ENCODE results near the gene CCL16.
"Not testable (repeated sequence)": the region's sequence is repeated elsewhere in the genome, so short reads cannot be mapped to it uniquely, and the experiment has no call there.

The CCL16 gene

DNA sequence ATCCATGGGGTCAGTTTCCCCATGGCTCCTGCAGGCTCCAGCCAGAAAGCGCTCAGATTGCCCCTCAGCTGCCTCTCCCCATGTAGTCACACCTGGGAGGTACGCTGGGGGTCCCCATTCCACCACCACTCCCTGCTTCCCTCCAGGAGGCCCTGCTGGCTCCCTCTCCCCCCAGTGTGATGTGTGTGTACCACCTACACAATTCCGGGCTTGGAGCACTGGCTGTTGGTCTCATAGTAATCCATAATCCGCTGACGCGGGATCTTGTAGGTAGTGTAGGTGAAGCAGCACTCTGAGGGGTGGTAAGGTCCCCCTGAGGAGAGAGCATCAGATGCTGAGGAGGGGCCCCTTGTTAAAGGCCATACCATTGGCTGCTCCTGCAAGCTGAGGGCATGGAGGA lies 2.8 kb upstream of the CCL16 start:
- no peak for DNase-seq (ENCODE audit: low read depth)

DNA sequence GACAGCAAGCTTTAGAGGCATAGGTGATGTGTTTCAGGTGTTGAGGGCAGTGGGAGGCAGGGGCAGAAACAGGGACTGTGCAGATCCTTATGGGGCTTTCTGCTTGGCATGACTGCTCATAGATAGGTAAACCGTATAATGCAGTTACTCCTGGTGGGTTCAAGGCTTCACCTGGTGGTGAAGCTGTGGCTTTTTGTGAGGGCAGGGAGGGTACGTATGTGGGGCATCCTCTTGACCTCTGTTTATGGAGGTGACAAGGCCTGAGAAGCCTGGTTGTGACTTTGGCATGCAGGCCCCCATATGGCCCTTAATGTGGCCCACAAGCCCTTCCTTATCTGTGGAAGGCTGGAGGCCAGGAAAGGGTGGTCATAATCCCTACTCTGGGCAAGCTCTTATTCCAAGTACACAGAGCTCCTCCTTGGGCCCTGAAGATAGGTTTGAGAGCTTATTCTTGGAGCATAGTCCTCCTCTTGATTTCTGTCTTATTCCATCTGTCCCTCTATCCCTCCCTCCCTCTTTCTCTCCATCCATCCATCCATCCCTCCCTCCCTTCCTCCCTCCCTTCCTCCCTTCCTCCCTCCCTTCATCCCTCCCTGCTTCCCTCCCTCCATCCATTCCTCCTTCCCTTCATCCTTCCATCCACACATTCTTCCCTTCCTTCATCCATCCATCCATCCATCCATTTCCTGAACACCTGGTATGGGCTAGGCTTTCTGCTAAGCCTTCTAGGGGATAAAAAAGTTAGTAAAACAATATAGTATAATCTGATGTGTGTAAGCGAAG lies 1.3 kb upstream of the CCL16 start:
- DNase-seq (ENCODE audit: low read depth) = no peak

DNA sequence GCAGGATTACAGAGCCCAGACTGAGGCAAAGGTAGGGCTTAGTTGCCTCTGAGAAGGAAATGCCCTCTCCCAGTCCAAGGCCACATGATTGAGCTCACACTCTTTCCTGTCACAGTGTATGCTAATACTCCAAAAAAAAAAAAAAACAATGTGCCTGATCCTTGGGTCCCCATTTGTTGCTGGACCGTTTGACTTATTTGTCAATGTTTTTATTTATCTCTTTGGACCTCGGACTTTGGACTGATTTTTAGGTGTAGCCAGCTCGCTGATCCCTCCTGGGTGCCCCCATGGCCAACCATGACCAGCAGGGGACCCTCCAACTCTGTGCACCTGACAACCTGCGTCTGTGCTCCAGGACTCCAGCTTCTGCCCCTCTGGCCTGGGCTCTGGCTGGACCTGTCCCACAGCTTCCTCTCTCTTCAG lies 622 bp upstream of the CCL16 start:
- no peak for DNase-seq (ENCODE audit: low read depth)

DNA sequence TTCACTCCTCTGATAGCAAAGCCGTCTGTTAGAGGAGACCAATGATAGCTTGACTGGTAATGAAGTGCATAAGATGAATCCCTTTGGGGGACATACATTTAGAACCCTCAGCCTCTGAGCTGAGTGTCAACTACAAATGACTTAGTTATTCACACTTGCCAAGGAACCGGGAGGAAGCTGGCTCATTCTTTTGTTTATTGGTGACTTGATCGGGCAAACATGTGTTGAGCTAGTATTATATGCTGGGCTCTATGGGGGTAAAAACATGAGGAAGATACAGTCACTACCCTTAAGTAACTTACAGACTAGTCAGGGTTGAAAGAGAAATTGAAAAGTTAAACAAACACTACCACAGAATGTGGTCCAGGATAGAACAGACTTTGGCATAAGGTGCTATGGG lies 3.0 kb downstream of the CCL16 start:
- no peak for DNase-seq (ENCODE audit: low read depth)

DNA sequence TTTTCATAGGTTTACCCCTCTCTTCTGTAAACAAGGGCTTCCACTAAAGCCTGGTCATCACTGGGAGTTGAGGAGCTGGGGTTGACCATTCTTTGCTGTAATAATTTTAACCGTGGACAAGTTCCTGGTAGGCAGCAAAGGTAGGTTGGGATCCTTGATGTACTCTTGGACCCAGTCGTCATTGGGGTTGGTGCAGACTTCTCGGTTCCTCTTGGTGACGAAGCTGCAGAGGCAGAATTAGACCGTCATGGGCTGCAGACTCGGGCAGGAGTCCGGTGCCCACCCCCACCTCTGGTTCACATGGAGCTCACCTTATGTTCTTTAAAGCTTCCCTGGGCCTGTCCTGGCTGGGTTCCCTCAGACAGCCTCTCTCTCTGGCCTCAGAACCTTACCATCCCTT lies 3.8 kb downstream of the CCL16 start:
- no peak for DNase-seq (ENCODE audit: low read depth)

DNA sequence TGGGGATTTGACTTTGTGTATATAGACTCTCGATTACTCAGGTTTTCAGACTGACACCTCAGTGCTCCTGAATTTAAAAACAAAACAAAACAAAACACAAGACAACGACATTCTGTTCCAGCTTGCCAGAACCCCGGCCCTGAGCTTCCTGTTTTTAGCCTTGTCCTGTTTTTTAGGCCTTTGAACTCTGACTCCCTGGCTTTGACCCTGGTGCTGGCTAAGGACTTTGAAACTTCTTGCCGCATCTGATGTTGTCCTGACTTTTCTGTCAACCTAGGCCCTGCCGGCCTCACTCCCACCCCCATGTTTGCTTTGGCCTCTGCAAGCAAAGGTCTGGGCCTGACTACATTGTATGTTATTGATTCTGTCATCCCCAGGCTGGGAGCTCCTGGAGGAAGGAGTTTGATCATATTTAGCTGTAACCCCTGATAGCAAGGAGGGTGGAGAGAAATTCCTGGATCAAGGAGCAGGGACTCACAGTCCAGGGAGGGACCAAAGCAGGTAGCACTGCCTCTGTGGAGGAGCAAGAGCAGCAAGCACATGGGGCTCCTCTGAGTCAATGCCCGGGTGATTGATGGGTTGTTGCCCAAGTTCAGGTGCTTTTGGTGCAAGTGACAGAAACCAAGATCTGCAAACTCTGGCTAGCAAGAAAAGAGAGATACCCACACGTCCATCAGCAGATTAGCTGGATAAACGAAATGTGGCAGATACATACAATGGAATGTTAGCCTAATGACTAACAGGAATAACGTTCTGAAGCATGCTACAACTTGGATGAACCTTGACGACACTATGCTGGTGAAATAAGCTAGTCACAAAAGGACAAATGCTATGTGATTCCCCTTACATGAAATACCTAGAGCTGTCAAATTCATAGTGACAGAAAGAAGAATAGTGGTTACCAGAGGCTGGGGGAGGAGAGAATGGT lies 7.7 kb downstream of the CCL16 start:
- no peak for DNase-seq (ENCODE audit: low read depth)

DNA sequence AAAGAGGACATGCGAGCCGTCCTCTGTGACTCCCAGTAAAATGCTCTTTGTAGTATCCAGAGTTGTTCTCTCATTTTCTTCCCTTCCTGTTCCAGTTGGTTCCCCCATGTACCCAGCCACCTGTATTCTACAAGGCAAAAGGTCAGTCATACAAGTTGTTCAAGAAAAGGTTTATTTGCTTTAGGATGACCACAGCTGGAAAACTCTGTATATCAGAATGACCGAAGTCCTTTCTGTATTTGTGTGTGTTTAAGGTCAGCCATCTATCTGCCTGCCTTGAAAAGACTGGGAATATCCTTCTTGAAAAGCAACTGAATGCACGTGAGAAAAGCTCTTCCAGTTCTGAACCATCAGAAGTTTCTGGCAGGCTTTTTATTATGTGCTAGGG lies 8.4 kb downstream of the CCL16 start:
- no peak for DNase-seq (ENCODE audit: low read depth)

DNA sequence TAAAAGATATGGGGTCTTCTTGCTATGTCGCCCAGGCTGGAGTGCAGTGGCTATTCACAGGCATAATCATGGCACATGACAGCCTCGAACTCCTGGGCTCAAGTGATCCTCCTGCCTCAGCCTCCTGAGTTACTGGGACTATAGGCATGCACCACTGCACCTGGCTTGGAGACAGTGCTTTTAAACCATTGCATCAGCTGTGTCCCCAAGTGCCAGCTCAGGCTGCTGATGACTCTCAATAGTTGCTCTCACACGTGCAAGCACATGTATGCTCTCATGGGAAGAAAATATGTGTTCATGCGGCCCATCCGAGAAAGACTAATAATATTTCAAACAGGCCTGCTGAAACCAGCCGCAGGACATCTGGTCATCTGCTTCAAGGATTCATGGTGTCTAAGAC lies 8.8 kb downstream of the CCL16 start:
- DNase-seq (ENCODE audit: low read depth) = no peak

DNA sequence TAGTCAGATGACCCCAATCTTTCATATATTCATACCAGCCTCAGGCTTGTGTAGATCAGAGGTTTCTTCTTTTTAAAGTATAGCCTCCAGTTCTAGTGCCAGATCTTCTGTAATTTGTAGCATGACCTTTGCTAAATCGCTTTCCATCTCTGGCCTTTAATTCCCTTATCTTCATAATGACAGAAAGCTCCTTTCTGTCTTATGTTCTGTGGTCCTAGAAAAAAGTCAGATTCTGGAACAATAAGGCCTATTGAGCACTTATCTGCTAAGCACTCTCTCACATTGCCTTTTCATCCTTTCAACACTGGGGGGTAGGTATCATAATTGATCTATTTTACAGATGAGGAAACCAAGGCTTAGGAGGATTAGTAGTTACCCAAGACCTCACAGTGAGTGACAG lies 9.2 kb downstream of the CCL16 start:
- no peak for DNase-seq (ENCODE audit: low read depth)

DNA sequence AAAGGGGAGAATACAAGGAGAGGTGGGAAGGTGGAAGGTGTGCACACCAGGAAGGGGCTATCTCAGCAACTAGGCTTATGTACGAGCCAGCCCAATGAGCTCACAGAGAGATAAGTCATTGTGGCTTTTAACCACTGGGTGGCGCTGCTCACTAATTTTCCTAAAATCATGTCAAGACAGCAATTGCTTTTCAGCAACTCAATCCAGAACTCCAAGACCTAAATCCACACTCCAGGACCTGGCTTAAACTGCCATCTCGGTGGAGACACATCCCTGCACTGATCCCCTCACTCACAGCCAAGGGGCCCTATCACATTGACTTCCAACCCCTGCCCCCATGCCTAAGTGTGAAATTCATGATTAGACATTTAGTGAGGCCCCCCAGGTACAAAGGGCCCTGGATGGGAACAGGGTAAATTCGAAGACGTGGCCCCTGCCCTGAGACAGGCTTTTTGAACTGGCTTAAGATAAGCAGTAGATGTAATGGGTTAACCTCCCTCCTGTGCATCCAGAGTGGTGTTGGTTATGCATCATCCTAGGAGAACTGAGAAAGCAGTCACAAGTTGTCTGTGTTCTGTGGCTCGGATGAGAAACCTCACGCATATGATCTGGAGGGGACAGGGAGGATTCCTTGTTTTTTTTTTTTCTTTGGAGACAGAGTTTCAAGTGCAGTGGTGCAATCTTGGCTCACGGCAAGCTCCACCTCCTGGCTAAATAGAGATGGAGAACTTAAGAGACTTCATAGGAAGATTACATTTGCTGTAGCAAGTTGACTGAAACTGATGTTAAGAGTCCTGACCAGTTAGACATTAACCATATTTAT lies 11.5 kb downstream of the CCL16 start:
- DNase-seq (ENCODE audit: low read depth) = peak; percentile 37

DNA sequence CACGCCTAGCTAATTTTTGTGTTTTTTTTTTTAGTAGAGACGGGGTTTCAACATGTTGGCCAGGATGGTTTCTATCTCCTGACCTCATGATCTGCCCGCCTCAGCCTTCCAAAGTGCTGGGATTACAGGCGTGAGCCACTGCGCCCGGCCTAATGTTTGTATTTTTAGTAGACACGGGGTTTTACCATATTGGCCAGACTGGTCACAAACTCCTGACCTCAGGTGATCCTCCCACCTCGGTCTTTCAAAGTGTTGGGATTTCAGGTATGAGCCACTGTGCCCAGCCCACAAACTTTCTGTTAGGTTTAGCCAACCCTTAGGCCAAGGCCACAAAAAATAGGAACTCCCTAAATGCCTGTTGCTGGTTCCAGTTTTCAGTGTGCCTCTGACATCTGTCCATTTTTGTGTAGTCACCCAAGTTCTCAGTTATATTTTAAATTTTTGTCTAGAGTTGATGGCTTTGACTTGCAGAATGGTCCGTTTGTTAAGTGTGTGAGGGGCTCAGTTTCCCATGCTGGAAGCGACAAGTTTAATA lies 12.7 kb downstream of the CCL16 start:
- DNase-seq (ENCODE audit: low read depth) = no peak

DNA sequence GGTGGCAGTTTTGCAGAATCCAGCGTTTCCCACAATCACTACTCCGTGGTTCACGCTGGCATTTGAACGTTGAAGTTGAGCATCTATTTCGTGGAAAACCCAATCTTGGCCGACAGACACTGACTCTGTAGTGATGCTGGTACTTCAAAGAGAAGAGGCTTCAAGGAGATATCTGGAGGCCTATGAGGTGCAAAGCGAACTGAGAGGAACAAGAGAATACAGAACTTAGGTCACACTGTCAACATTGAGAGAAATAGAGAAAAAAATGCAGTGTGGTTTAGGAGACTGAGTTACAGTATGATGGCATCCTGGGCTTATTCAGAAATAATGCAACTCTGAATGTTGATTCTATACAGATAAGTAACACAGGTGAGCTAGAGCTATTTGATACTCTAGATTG lies 16.0 kb downstream of the CCL16 start:
- no peak for DNase-seq (ENCODE audit: low read depth)

DNA sequence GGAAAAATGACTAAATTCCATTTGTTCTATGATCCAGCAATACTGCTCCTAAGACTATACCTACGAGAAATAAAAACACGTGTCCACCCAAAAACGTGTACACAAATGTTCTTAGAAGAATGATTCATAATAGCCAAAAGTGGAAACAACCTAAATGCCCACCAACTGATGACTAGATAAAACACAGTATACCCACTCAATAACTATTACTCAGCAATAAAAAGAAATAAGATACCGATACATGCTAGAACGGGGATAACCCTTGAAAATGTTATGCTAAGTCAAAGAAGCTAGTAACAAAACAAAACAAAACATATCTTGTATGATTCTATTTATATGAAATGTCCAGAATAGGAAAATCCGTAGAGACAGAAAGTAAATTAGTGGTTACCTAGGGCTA lies 17.6 kb downstream of the CCL16 start:
- DNase-seq (ENCODE audit: low read depth) = no peak

DNA sequence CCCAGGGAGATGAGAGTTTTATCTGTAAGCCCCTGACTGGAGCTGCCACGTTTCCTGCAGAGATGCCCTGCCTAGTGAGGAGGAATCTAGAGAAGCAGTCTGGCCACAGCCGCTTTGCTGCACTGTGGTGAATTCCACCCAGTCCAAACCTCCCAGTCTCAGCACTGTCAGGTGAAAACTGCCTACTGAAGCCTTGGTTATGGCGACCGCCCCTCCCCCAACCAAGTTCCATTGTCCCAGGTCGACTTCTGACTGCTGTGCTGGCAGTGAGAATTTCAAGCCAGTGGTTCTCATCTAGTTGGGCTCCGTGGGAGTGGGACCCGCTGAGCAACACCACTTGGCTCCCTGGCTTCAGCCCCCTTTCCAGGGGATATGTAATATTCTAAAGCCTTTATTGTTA lies 27.6 kb downstream of the CCL16 start:
- DNase-seq (ENCODE audit: low read depth) = no peak

DNA sequence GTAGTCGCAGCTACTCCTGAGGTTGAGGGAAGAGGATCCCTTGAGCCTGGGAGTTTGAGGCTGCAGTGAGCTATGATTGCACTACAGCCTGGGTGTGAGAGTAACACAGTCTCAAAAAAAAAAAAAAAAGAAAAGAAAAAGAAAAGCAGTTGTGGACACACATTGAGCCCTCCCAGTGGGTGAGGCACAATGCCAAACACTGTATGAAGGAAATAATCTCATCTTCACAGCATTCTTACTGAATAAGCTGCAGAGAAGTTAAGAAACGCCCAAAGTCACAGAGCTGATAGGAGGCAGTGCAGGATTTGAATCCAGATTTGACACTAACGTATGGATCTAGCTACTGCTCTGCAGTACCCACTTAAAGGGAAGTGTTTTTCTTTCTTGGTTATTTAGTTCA lies 31.9 kb downstream of the CCL16 start:
- DNase-seq (ENCODE audit: low read depth) = no peak

DNA sequence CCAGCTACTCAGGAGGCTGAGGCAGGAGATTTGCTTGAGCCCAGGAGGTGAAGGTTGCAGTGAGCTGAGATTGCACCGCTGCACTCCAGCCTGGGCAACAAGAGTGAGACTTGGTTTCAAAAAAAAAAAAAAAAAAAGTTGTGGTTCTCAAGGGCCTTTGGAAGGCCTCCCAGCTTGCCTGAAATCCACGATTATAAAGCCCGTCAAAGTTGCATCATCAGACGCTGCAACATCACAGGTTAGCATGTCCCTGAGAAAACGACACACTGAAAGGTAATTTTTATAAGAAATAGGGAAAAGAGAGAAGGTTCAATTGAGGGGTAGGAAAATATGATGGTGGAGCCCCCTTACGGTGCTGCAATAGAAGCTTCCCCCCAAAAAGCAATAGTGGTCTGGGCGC lies 33.2 kb downstream of the CCL16 start:
- DNase-seq (ENCODE audit: low read depth) = no peak

DNA sequence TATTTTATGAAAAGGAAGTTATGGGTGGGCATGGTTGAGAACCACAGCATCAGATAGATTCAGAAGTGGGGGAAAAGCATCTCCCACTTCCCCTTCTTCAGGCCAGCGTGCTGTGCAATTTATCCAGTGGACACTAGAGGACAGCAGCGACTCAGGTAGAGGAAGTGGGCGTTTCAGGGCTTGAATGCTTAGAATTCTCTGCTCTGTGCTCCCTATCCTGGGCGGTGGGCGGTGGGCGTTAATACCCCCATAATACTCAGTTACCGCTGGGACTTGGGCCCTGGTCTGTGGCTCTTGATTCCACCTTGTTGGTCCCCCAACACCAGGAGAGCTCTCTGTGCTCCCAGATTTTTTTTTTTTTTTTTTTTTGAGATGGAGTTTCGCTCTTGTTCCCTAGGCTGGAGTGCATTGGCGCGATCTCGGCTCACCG lies 34.1 kb downstream of the CCL16 start:
- DNase-seq (ENCODE audit: low read depth) = peak; percentile 21

DNA sequence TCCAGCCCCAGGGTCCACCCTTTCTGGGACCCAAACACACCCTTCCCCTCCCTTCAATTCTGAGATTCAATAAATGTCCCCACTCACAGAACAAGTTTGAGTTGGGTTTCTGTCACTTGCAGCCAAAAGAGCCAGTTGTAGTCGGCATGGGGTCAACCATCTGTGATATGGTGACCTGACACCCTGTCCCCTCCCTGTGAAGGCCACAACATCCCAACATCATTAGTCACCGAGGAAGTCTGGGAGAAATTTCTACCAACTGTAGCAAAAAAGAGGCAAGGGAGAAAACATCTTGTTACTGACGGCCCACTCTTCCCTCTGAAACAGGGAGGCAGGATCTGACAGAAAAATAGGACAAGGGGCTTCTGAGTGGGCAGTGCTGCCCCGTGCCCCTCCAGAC lies 37.1 kb downstream of the CCL16 start:
- no peak for DNase-seq (ENCODE audit: low read depth)

DNA sequence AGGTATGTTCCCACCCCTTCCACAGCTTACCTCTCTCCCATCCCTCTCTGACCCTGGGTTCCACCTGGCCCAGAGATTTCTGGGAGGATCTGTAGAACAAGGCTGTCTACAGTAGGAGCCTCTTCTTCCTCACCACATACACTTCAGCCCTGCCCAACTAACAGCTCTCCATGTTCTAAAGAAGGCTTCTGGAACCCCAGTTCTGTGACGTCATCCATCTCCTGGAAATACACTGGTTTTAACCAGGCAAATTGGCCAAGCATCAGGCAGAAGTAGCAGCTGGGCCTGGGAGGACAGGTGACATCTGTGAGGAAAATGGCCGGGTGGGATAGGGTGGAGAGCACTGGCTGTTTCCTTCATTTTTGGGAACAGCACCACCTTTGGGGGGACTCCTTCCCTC lies 37.8 kb downstream of the CCL16 start, which contains the start of gene LYZL6:
LYZL6 (minus strand) TSS at position 177 of the 400 bp plus-strand sequence. CDS start 4,357 bp downstream, outside the sequence.
- no peak for DNase-seq (ENCODE audit: low read depth)

DNA sequence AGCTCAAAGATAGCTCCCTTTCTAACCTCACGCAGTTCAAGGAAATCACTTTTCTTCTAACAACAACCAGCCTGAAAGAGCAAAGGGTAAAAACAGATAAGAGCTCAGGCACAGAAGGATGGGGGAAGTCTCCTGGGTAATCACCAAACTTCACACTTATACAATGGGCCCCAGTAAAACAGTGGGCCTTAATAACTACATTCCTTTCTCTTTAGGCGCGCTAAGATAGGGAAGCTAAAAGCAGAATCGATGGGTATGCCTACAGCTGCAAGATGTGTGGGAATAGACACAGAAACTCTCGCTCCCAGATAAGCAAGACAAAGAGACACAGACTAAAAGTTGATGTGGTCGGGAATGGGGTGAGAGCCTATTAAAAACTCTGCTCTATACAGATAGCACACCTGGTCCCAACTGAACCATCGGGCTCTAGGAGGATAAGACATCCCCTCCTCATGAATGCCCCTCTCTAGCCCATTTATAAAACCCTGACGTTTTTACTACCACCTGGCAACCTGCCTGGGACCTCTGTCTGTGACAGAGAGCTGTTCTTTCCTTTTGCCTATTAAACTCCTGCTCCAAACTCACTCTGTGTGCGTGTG lies 38.6 kb downstream of the CCL16 start:
- no peak for DNase-seq (ENCODE audit: low read depth)

DNA sequence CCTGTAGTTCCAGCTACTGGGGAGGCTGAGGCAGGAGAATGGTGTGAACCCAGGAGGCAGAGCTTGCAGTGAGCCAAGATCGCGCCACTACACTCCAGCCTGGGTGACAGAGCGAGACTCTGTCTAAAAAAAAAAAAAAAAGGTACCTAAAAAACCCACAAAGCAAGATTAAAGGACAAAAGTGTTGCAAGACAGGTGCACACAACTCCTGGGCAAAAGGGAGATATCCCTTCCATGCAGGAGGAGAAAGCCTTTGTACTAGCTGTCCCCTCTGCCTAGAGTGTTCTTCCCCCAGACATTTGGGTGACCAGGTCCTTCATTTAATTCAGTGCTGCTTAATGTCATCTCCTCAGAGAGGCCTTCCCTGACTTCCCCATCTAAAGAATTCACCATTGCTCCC lies 42.8 kb downstream of the CCL16 start:
- not testable (repeated sequence) for DNase-seq (ENCODE audit: low read depth)

DNA sequence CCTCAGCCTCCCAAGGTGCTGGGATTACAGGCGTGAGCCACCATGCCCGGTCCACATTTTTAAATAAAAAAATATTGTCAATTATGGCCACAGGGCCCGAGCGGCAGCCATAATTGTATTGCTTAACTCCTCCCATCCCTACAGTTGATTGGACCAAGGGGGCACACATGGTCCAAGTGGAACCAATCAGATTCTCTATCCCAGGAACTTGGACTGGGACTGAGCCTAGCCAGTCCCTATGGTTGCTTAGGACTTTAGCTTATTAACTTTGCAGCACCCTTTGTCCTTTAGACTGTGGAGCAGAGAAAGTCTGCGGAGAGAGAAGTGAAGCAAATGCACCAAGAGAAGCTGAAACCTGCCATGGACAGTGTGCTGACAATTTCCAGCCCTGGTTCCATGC lies 45.2 kb downstream of the CCL16 start:
- no peak for DNase-seq (ENCODE audit: low read depth)

Data from activated T-helper 1 cell treated with Interleukin-2 at 50 U/mL for 16 hours (primary cell).